GM18951 (cell line): Measurements from ENCODE around the gene ADK.
"Not testable (repeated sequence)": the region's sequence is repeated elsewhere in the genome, so short reads cannot be mapped to it uniquely, and the experiment has no call there.

Source experiments
- POLR2A ChIP-seq: IDR thresholded peaks from 4 replicates; pipeline ENCODE4 v1.6.1; 2011; ENCODE audit warnings: mild to moderate bottlenecking; ENCODE audit not compliant: insufficient read length, insufficient read depth; ENCODE audit errors: extremely low read depth
- in situ Hi-C: fragments of 300-500 bp; cut with MboI; formaldehyde crosslinking; loops from one replicate; pipeline ENCODE4 v1.12.0; 2022; ENCODE audit warnings: low sequenced_read_pairs, mixed read lengths, inconsistent platforms; ENCODE audit not compliant: unreplicated experiment

ADK gene

GRCh38 chr10:74575191-74575720 lies 424.2 kb downstream of the ADK start:
- in situ Hi-C loops: no loop called here
- no peak for TF ChIP-seq POLR2A

GRCh38 chr10:74575912-74576311 lies 424.9 kb downstream of the ADK start:
- in situ Hi-C loops: no loop called here
- TF ChIP-seq POLR2A: no peak

- in situ Hi-C loops: no loop called here
- TF ChIP-seq POLR2A: no peak
These were observed 425.6 kb downstream of the ADK start for GRCh38 chr10:74576586-74576985.

- in situ Hi-C loops: not testable (repeated sequence)
These were observed 429.4 kb downstream of the ADK start for GRCh38 chr10:74580438-74580837.

- no peak for TF ChIP-seq POLR2A
- in situ Hi-C loops: no loop called here
These were observed 431.5 kb downstream of the ADK start for GRCh38 chr10:74582566-74582965.

GRCh38 chr10:74585231-74586087 lies 434.4 kb downstream of the ADK start:
- in situ Hi-C loops: no loop called here
- TF ChIP-seq POLR2A: no peak

GRCh38 chr10:74586088-74586585 lies 435.1 kb downstream of the ADK start:
- TF ChIP-seq POLR2A: no peak
- in situ Hi-C loops: no loop called here

- no peak for TF ChIP-seq POLR2A
- in situ Hi-C loops: no loop called here
These were observed 436.3 kb downstream of the ADK start for GRCh38 chr10:74587109-74587854.

GRCh38 chr10:74589226-74589673 lies 438.2 kb downstream of the ADK start:
- in situ Hi-C loops: no loop called here
- no peak for TF ChIP-seq POLR2A

GRCh38 chr10:74589851-74590250 lies 438.8 kb downstream of the ADK start:
- no peak for TF ChIP-seq POLR2A
- in situ Hi-C loops: no loop called here

- TF ChIP-seq POLR2A: no peak
- in situ Hi-C loops: no loop called here
These were observed 442.4 kb downstream of the ADK start for GRCh38 chr10:74593470-74593869.

- in situ Hi-C loops: no loop called here
- no peak for TF ChIP-seq POLR2A
These were observed 445.7 kb downstream of the ADK start for GRCh38 chr10:74596713-74597112.

GRCh38 chr10:74598891-74599566 lies 448.0 kb downstream of the ADK start:
- in situ Hi-C loops: no loop called here
- TF ChIP-seq POLR2A: no peak
